CD14-positive monocyte (primary cell): Measurements from ENCODE around the gene DPF3. TPM values are rescaled to one million over a fixed set of nuclear protein-coding genes. Genes with fewer than 3 reads are reported as not detected.

Experiments used
- DNase-seq, 3 donors: peaks; one replicate each; pipeline ENCODE4 v3.0.0-alpha.2; 2011 to 2022
- H2AFZ ChIP-seq: 2 replicates; pipeline ENCODE4 v1.6.0; 2012; ENCODE audit warnings: mild to moderate bottlenecking, low read depth, low read length, inconsistent platforms; ENCODE audit not compliant: insufficient read depth, poor library complexity, severe bottlenecking
- H3K27ac ChIP-seq, 2 donors: 1 replicate in 1 of 2; 2 replicates in 1 of 2; pipeline ENCODE4 v1.5.1; 2012 to 2013; ENCODE audit warnings: low read length in 2 of 2, control low read depth in 1 of 2, inconsistent platforms in 1 of 2, low read depth in 1 of 2, mild to moderate bottlenecking in 1 of 2
- H3K27me3 ChIP-seq, 2 donors: one replicate each; pipeline versions ENCODE4 v1.6.0 to v1.6.1; 2011 to 2013; ENCODE audit warnings: low read length in 2 of 2; ENCODE audit not compliant: control insufficient read depth in 2 of 2, insufficient read depth in 2 of 2
- H3K36me3 ChIP-seq, 2 donors: replicated peaks in 1 of 2; 1 replicate in 1 of 2; 2 replicates in 1 of 2; pipeline versions ENCODE4 v1.5.1 to v1.6.1; 2012 to 2013; ENCODE audit warnings: low read length in 2 of 2, control low read depth in 1 of 2, inconsistent platforms in 1 of 2, mild to moderate bottlenecking in 1 of 2; ENCODE audit not compliant: insufficient read depth in 2 of 2, control insufficient read depth in 1 of 2
- H3K4me1 ChIP-seq, 2 donors: 1 replicate in 1 of 2; 2 replicates in 1 of 2; pipeline versions ENCODE4 v1.5.1 to v1.6.1; 2012 to 2013; ENCODE audit warnings: low read length in 2 of 2, control low read depth in 1 of 2, inconsistent platforms in 1 of 2, mild to moderate bottlenecking in 1 of 2, moderate library complexity in 1 of 2; ENCODE audit not compliant: insufficient read depth in 2 of 2, control insufficient read depth in 1 of 2
- H3K4me2 ChIP-seq: replicated peaks from 2 replicates; pipeline ENCODE3; 2012; ENCODE audit warnings: low read length, moderate library complexity, mild to moderate bottlenecking; ENCODE audit not compliant: poor library complexity, severe bottlenecking; ENCODE audit errors: extremely low read depth
- H3K4me3 ChIP-seq, 3 experiments: fragments of 200-600 bp in 1 of 3; sonication (generic) in 1 of 3; replicated peaks in 1 of 3; 1 replicate in 2 of 3; 2 replicates in 1 of 3; pipeline ENCODE4 v1.5.1; 2011 to 2013; ENCODE audit warnings: low read length in 3 of 3, mild to moderate bottlenecking in 3 of 3, control low read depth in 2 of 3, low read depth in 2 of 3, inconsistent platforms in 1 of 3, moderate library complexity in 1 of 3
- H3K79me2 ChIP-seq: 2 replicates; pipeline ENCODE4 v1.6.0; 2012; ENCODE audit warnings: mild to moderate bottlenecking, control low read depth, inconsistent platforms, low read length, moderate library complexity; ENCODE audit not compliant: insufficient read depth
- H3K9ac ChIP-seq: 2 replicates; pipeline ENCODE4 v1.6.0; 2017; ENCODE audit warnings: low read length, mild to moderate bottlenecking; ENCODE audit not compliant: insufficient read depth, poor library complexity, severe bottlenecking
- H3K9me3 ChIP-seq, 2 donors: replicated peaks in 1 of 2; 1 replicate in 1 of 2; 2 replicates in 1 of 2; pipeline versions ENCODE4 v1.5.1 to v1.6.1; 2012 to 2013; ENCODE audit warnings: low read length in 2 of 2, control low read depth in 1 of 2; ENCODE audit not compliant: control insufficient read depth in 1 of 2, insufficient read depth in 1 of 2
- H4K20me1 ChIP-seq: 2 replicates; pipeline ENCODE4 v1.6.0; 2012; ENCODE audit warnings: mild to moderate bottlenecking, low read length, control low read depth, moderate library complexity; ENCODE audit not compliant: insufficient read depth
- H3K27ac Mint-ChIP-seq, 7 donors: one replicate each; pipeline ENCODE4 v1.8.0; 2020; ENCODE audit warnings: mild to moderate bottlenecking in 7 of 7, mixed read lengths in 7 of 7, moderate library complexity in 6 of 7, inconsistent platforms in 2 of 7
- H3K27me3 Mint-ChIP-seq, 3 donors: one replicate each; pipeline ENCODE4 v1.8.0; 2021 to 2022; ENCODE audit warnings: low read depth in 3 of 3, mild to moderate bottlenecking in 3 of 3, mixed read lengths in 3 of 3, moderate library complexity in 3 of 3, inconsistent platforms in 1 of 3
- H3K36me3 Mint-ChIP-seq, 2 donors: one replicate each; pipeline ENCODE4 v1.8.0; 2020; ENCODE audit warnings: mixed read lengths in 2 of 2, inconsistent platforms in 1 of 2, mild to moderate bottlenecking in 1 of 2
- H3K4me1 Mint-ChIP-seq: one replicate; pipeline ENCODE4 v1.8.0; 2020; ENCODE audit warnings: mild to moderate bottlenecking, mixed read lengths
- H3K4me3 Mint-ChIP-seq, 2 donors: one replicate each; pipeline ENCODE4 v1.8.0; 2020; ENCODE audit warnings: mild to moderate bottlenecking in 2 of 2, mixed read lengths in 2 of 2, moderate library complexity in 1 of 2
- H3K9me3 Mint-ChIP-seq, 7 donors: one replicate each; pipeline ENCODE4 v1.8.0; 2020 to 2022; ENCODE audit warnings: mixed read lengths in 7 of 7, mild to moderate bottlenecking in 6 of 7, moderate library complexity in 6 of 7, inconsistent platforms in 2 of 7
- WGBS: methylation state at CpG from one replicate; pipeline ENCODE4 v1.1.5; 2013; ENCODE audit warnings: missing lambda C conversion rate; ENCODE audit not compliant: insufficient coverage; 5-methylcytosine and 5-hydroxymethylcytosine counted together
- intact Hi-C, 2 donors: fragments of 100-400 bp; cut with micrococcal nuclease; formaldehyde crosslinking; loops; one replicate each; pipeline versions ENCODE4 v1.15.0 to v1.15.1; 2023
- polyA plus RNA-seq, 3 donors: library from polyadenylated mRNA; depleted of rRNA in 1 of 3; unstranded in 2 of 3; stranded (reverse) in 1 of 3; fragments of 300-500 nt in 2 of 3; fragments of >200 nt in 1 of 3; fragmentation: Illumina TruSeq in 2 of 3; gene quantifications; 1 replicate in 2 of 3; 2 replicates in 1 of 3; pipeline ENCODE4 v1.2.3, GENCODE V29; 2012 to 2021
- TF ChIP-seq, protein P1 (sequence below): fragments of 200-600 bp; IDR thresholded peaks from one replicate; pipeline ENCODE4 v1.8.0; 2022; ENCODE audit warnings: antibody characterized with exemption, mild to moderate bottlenecking

Gene DPF3
- polyA plus RNA-seq, 3 donors: 0.33 to 0.39 TPM; not detected in 1

DNA sequence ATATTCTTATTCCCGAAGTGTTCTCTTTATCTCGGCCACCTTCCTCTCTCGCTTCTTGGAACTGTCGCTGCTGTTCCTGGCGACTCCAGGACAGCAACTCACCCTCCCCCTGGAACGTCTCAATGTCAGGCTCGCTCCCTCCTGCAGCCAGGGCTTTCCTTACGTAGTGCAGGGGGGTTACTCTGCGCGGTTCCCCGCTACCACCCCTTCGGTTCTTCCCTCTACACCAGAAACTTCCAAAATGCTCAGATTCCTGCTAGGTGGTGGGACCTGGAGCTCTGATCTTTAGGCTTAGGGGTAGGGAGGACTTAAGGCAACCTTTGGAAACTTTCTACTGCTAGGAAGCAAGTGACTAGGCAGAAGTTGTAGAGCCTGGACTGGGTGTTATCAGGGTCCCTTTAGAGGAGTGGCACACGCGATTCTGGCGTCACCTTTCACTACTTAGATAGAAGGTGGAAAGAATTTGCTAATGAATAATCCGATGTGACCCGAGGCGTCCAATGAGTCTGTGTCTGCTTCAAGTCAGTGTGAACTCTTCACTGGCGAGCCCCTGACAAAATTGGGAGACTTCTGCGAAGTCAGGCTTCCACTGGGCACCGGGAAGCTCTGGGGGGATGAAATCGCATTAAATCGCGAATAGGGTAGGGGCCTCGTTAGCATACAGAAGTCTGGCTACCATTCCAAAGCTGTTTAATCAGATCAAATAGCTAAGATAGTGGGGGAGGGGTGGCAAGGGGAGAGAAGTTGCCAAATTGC is 900 bp upstream of the DPF3 start:
- Mint-ChIP-seq H3K27ac (peak overlapping the region in 2 of 7 donors; percentile 20 to 44), H3K36me3 (peaks cover 13 to 17% of the 10 kb centered on the region in 2 donors), H3K9me3 (peaks cover 0 to 29% (median 17%) of the 10 kb centered on the region in 7 donors), H3K27me3 (peaks cover 69 to 80% (median 73%) of the 10 kb centered on the region in 3 donors), H3K4me3 (peak overlapping the region; percentile 91 to 98), H3K4me1 (peaks cover 34% of the 10 kb centered on the region)
- Histone ChIP-seq H3K4me1 (peaks cover 28 to 31% of the 10 kb centered on the region in 2 donors), H3K36me3 (no peaks in the 10 kb centered on the region), H3K4me3 (peak overlapping the region; percentile 59 to 87 (median 70)), H4K20me1 (no peaks in the 10 kb centered on the region), H3K9me3 (peaks cover 6 to 18% of the 10 kb centered on the region in 2 donors), H2AFZ (peak overlapping the region; percentile 87), H3K27me3 (peaks cover 63 to 76% of the 10 kb centered on the region in 2 donors), H3K9ac (no peak overlapping the region), H3K79me2 (no peaks in the 10 kb centered on the region), H3K4me2 (peak overlapping the region; percentile 98), H3K27ac (no peak overlapping the region)
- 6% methylated on average over 10 of the region's 25 CpGs for WGBS
- TF ChIP-seq, protein P1, sequence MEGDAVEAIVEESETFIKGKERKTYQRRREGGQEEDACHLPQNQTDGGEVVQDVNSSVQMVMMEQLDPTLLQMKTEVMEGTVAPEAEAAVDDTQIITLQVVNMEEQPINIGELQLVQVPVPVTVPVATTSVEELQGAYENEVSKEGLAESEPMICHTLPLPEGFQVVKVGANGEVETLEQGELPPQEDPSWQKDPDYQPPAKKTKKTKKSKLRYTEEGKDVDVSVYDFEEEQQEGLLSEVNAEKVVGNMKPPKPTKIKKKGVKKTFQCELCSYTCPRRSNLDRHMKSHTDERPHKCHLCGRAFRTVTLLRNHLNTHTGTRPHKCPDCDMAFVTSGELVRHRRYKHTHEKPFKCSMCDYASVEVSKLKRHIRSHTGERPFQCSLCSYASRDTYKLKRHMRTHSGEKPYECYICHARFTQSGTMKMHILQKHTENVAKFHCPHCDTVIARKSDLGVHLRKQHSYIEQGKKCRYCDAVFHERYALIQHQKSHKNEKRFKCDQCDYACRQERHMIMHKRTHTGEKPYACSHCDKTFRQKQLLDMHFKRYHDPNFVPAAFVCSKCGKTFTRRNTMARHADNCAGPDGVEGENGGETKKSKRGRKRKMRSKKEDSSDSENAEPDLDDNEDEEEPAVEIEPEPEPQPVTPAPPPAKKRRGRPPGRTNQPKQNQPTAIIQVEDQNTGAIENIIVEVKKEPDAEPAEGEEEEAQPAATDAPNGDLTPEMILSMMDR: no peak
- intact Hi-C loops: no loop called here
- no peak for DNase-seq

DNA sequence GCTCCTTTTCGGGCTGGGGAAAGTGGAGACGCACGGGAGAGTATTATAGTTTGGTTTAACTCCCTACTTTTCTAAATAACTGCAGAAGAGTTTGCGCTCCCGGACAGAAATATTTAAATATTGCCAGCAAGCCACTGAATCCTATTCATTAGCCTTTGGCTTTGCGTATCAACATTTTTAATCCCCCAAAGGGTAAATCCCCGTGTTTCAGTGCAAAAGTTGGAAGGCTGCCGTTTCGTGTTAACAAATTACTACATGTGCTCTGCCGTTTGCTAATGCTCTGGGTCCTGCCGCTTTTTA is 372 bp upstream of the DPF3 start:
- no peak for DNase-seq
- peak overlapping the region; percentile 98 for H3K4me2 ChIP-seq
- peaks cover 66 to 81% of the 10 kb centered on the region in 2 donors for H3K27me3 ChIP-seq
- Mint-ChIP-seq H3K27me3 (peaks cover 73 to 82% (median 78%) of the 10 kb centered on the region in 3 donors), H3K36me3 (peaks cover 13 to 17% of the 10 kb centered on the region in 2 donors), H3K27ac (peak overlapping the region in 2 of 7 donors; percentile 44 to 45), H3K4me1 (peaks cover 34% of the 10 kb centered on the region), H3K4me3 (peak overlapping the region; percentile 91 to 98), H3K9me3 (peaks cover 0 to 29% (median 17%) of the 10 kb centered on the region in 7 donors)
- intact Hi-C loops: no loop called here
- no peaks in the 10 kb centered on the region for H3K79me2 ChIP-seq
- 2% methylated on average over 8 of the region's 11 CpGs for WGBS
- no peak overlapping the region for H3K27ac ChIP-seq
- H3K4me3 ChIP-seq: peak overlapping the region; percentile 59 to 87 (median 70)
- H3K4me1 ChIP-seq: peaks cover 28 to 31% of the 10 kb centered on the region in 2 donors
- H3K36me3 ChIP-seq: no peaks in the 10 kb centered on the region
- TF ChIP-seq, protein P1: no peak
- no peak overlapping the region for H3K9ac ChIP-seq
- peak overlapping the region; percentile 87 for H2AFZ ChIP-seq
- H4K20me1 ChIP-seq: no peaks in the 10 kb centered on the region
- H3K9me3 ChIP-seq: peaks cover 6 to 21% of the 10 kb centered on the region in 2 donors
